Mucosa of stomach (tissue), 1 donor: ENCODE results near the gene EPB42.

Experiments used
- H3K27me3 ChIP-seq: one replicate; pipeline ENCODE4 v1.7.0; 2013; ENCODE audit warnings: mild to moderate bottlenecking, low read length; ENCODE audit not compliant: control insufficient read depth, insufficient read depth
- H3K36me3 ChIP-seq: one replicate; pipeline ENCODE4 v1.7.0; 2013; ENCODE audit warnings: low read length; ENCODE audit not compliant: control insufficient read depth, insufficient read depth
- H3K4me1 ChIP-seq: one replicate; pipeline ENCODE4 v1.7.0; 2013; ENCODE audit warnings: mild to moderate bottlenecking, low read length; ENCODE audit not compliant: control insufficient read depth, insufficient read depth
- H3K4me3 ChIP-seq: one replicate; pipeline ENCODE4 v1.7.0; 2013; ENCODE audit warnings: low read length
- H3K9ac ChIP-seq: one replicate; pipeline ENCODE4 v1.7.0; 2013; ENCODE audit warnings: mild to moderate bottlenecking, low read length, moderate library complexity
- H3K9me3 ChIP-seq: one replicate; pipeline ENCODE4 v1.7.0; 2013; ENCODE audit warnings: mild to moderate bottlenecking, low read length, moderate library complexity; ENCODE audit not compliant: control insufficient read depth
- donor health status: Pancreatic carcinoma.

The EPB42 gene

DNA sequence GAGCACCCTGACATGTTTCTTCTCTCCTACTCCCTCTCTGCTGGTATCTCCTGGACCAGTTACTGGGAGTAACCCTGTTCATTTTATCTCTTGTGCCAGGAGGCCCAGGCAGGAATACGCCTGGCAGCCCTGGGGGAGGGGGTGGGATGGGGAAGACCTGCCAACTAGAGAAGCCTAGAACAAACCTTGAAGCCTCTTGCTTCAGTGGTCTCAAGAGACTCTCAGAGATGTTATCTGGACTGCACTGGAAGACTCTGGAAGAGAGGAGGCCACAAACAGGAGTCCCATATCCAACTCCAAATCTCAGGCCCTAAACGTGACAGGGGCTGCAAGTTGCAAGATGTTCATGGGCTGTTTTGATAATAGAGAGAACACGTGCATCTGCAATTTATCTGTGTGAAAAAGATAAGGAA lies at the start of gene EPB42:
TSS of gene EPB42 (minus strand) at position 28 of the 413 bp plus-strand sequence. CDS start 193 bp downstream, outside the sequence.
- no peaks in the 10 kb centered on the region for H3K9me3 ChIP-seq
- H3K9ac ChIP-seq = no peak within 1 kb of the TSS
- no peaks in the 10 kb centered on the region for H3K36me3 ChIP-seq
- H3K4me3 ChIP-seq = no peak within 1 kb of the TSS
- H3K4me1 ChIP-seq = no peaks in the 10 kb centered on the region
- H3K27me3 ChIP-seq = no peaks in the 10 kb centered on the region

DNA sequence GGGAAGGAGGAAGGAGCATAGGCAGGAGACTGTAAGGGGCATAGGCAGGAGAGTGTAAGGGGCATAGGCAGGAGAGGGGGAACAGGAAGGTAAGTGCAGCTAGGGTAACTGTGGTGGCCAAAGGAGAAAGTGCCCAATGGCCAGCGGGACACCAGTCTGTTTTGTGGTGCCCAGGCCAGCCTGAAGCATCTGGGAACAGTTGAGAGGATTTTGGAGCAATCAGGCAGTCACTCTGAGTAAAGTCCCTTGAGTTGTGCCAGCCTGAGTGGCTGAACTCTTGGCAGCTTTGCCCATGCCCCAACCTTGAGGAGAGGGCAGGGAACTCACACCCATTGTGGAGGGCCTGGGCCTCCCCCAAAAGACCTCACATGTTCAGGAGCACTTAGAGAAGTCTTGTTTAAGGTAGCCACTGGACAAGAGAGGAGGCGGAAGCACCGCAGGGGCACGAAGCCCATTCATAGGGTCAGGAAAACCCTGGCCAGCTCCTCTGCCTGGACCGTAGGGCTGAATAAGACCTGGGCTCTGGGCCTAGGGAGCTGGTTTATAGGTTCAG lies 49.4 kb upstream of the EPB42 start:
- Histone ChIP-seq H3K4me3 (no peak overlapping the region), H3K27me3 (peaks cover 3% of the 10 kb centered on the region), H3K9ac (no peak overlapping the region), H3K4me1 (peaks cover 6% of the 10 kb centered on the region), H3K9me3 (no peaks in the 10 kb centered on the region), H3K36me3 (no peaks in the 10 kb centered on the region)

DNA sequence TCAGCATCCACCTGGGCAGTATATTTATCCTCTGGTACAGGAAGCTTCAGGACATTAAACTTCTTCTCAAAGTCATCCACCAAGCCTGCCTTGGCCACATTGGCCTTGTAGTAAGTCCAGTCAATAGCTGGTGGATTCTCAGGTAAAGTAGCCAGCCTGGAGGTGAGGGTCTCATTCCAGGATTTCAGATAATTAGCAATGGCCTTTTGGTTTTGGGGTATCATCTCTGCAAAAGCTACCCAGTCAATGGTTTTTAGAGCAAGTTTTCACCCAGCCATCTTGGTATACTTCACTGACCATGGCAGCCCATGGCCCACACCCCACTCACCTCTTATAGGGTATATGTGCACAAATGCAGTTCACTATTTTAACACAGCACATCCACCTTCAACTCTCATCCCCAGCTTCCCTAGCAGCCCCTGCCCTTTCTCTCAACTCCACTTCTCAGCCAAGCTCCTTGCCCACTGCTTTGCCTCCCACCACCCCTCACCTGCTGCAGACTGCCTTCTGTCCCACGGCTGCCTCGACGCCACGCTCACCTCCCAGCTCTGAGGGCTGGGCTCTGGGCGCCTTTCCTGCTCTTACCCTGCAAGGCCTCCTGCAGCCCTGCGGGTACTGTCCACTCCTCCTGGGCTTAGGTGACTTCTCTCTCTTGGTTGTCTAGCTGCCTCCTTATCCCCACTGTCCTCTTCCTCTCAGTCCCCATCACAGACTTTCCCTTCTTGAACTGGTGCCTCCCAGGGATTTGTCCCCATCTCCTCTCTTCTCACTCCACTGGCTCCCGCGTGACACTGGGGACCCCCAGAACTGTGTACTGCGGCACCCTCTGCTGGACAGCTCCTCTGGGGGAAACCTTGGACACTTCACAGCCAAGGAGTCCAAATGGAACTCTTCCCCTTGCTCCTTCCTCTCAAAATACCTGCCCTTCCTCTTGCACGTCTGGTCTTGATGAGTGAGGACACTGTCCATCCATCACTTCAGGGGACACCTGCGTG lies 47.6 kb upstream of the EPB42 start:
- Histone ChIP-seq H3K27me3 (no peaks in the 10 kb centered on the region), H3K9me3 (no peaks in the 10 kb centered on the region), H3K36me3 (no peaks in the 10 kb centered on the region), H3K9ac (no peak overlapping the region), H3K4me3 (no peak overlapping the region), H3K4me1 (peaks cover 6% of the 10 kb centered on the region)

DNA sequence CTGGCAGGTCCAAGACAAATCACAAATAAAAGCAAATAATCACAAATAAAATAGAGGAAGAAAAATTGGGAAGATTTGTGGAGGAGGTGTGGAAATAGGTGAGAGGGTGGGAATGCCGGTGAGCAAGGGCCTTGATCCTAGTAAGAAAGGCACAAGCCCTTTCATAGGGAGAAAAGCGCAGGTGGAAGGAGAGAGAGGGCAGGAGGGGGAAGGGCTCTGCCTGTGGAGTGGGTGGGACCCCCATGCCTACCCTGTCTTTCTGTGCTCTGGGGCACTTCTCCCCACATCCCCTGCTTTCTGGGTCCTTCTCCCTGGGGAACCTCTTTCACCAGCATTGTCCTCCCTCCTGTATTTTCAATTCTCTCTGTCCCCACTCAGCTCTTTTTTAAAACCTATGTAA lies 46.6 kb upstream of the EPB42 start:
- H3K9ac ChIP-seq = peak overlapping the region; percentile 5
- H3K36me3 ChIP-seq = no peaks in the 10 kb centered on the region
- H3K9me3 ChIP-seq = no peaks in the 10 kb centered on the region
- H3K4me1 ChIP-seq = peaks cover 6% of the 10 kb centered on the region
- H3K4me3 ChIP-seq = no peak overlapping the region
- no peaks in the 10 kb centered on the region for H3K27me3 ChIP-seq

DNA sequence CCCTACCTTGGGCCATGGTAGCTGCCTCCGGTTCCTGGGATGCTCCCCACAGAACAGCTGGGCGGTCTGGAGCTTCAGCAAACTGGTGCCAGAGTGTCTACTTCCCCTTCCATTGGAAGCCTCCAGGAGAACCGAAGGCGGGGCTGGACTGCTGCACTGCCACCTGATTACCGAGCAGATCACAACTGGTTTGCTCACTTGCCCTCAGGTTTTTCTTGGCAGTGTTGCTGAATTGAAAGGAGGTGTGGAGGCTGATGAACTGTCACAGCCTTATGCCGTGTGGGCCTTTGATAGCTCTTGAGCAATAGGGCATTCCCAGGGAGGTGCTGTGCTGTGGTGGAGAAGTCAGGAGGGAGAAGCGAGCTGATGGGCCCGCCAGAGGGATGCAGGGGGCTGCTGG lies 46.0 kb upstream of the EPB42 start, which contains the start of gene TGM5:
TSS of gene TGM5 (minus strand) at position 95 of the 400 bp plus-strand sequence. CDS start at position 16, 79 bp downstream.
- H3K4me3 ChIP-seq = no peak within 1 kb of the TSS
- no peaks in the 10 kb centered on the region for H3K27me3 ChIP-seq

DNA sequence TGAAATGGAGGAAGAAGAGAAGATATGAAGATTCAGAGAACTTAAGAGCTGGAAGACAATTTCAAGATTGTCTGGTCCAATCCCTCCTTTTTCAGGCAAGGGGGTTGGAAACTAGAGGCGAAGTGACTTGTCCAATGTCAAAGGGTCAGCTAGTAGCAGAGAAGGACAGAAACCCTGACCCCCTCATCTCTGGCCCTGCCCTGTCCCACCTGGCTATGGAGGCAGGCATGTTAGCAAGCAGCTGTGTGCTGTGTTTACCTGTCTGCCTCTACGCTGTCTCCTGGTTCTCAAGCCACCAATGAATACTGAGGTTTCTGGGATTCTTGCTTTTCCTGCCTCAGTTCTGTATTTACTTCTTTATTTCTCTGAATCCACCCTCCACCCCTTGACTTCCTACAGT lies 45.6 kb upstream of the EPB42 start:
- peaks cover 6% of the 10 kb centered on the region for H3K4me1 ChIP-seq
- no peak overlapping the region for H3K4me3 ChIP-seq
- no peaks in the 10 kb centered on the region for H3K9me3 ChIP-seq
- H3K27me3 ChIP-seq = no peaks in the 10 kb centered on the region
- no peaks in the 10 kb centered on the region for H3K36me3 ChIP-seq
- no peak overlapping the region for H3K9ac ChIP-seq

More for the DNA sequence above, 46.0 kb upstream of the EPB42 start, which contains the start of gene TGM5:
- peak within 1 kb of the TSS; percentile 5 for H3K9ac ChIP-seq
- peaks cover 6% of the 10 kb centered on the region for H3K4me1 ChIP-seq
- H3K9me3 ChIP-seq = no peaks in the 10 kb centered on the region
- no peaks in the 10 kb centered on the region for H3K36me3 ChIP-seq

DNA sequence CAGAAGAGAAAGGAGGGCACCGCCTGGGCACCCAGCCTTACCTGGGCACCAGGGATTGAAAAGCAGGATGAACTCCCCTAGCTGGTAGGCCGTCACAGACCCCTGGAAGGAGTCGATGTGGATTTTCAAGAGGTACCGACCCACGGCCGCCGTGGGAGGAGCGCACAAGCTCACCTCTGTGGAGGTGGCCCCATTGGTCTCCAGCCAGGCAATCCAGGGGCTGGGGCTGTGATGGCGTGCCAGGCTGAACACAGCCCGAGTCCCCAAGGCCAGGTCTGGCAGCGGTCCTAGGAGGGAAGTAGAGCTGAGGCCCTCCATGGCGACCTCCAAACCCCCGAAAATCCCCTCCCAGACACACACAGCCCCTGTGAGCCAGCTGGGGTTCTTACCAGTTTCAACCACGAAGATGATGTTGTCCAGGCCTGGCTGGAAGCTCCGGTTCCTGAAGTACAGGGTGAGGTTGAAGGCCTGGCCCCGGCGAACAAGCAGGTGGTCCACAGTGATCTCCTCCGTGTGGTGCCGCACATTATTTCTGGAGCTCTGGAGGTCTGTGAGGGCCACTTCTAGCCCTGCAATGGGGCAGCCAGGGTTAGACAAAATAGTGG lies 39.3 kb upstream of the EPB42 start:
- no peaks in the 10 kb centered on the region for H3K4me1 ChIP-seq
- H3K9me3 ChIP-seq = no peaks in the 10 kb centered on the region
- no peak overlapping the region for H3K4me3 ChIP-seq
- no peak overlapping the region for H3K9ac ChIP-seq
- no peaks in the 10 kb centered on the region for H3K36me3 ChIP-seq
- no peaks in the 10 kb centered on the region for H3K27me3 ChIP-seq

DNA sequence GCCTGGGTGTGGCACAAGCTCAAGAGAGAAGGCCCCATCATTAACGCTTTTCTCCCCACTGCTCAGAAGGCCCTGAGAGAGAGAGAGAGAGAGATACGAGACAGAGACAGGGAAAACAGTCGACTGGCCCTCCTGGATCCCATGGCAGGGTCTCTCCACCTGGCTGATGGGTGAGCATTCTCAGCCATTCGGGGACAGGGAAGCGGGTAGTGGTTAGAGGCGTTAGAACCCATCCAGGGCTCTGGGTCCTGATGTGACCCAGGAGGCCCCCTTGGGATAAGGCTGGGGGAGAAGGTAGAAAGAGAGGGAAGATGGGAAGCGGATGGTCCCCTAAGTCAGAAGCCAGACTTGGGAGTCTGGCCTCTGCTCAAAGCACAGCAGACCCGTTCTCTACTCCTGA lies 38.0 kb upstream of the EPB42 start:
- Histone ChIP-seq H3K4me3 (no peak overlapping the region), H3K36me3 (no peaks in the 10 kb centered on the region), H3K4me1 (no peaks in the 10 kb centered on the region), H3K9me3 (no peaks in the 10 kb centered on the region), H3K9ac (no peak overlapping the region), H3K27me3 (no peaks in the 10 kb centered on the region)

DNA sequence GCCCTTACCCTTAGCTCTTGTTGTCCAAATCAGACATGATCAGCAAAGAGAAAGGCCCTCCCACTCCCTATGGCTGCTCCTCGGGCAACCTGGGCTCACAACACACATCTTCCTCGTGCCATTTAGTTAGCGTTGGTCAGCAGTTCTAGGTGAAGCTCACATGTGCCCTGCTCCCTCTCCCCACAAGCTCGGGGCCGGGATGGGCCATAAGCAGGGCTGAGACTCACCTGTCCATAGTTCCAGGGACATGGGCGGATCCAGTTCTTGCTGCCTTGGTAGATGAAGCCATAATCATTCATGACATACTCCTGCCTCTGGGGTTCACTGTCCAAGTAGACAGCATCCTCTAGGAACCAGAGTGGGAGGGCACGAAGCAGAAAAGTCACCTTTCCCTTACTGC lies 35.5 kb upstream of the EPB42 start:
- H3K9ac ChIP-seq = no peak overlapping the region
- H3K27me3 ChIP-seq = no peaks in the 10 kb centered on the region
- H3K4me3 ChIP-seq = no peak overlapping the region
- H3K9me3 ChIP-seq = no peaks in the 10 kb centered on the region
- no peaks in the 10 kb centered on the region for H3K4me1 ChIP-seq
- H3K36me3 ChIP-seq = no peaks in the 10 kb centered on the region

DNA sequence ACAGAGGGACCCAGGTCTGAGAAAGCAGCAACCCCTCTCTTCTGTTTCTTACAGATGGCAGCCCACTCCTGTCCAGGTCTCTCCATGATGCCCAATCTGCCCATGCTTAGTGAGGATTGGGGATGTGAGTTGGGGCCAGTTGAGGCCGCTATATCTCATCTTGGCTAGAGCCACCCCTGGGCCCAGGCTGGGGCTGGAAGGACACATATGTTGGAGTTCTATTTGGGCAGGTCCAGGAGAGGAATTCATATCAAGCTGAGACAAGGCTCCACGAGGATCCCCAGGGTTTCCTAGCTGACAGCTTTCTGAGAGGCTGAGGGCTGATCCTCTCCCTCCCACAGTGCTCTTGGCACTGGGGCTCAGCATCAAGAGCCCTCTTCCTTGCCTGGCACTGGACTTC lies 34.6 kb upstream of the EPB42 start:
- no peak overlapping the region for H3K4me3 ChIP-seq
- no peaks in the 10 kb centered on the region for H3K4me1 ChIP-seq
- H3K9me3 ChIP-seq = no peaks in the 10 kb centered on the region
- no peaks in the 10 kb centered on the region for H3K27me3 ChIP-seq
- H3K9ac ChIP-seq = no peak overlapping the region
- H3K36me3 ChIP-seq = no peaks in the 10 kb centered on the region

DNA sequence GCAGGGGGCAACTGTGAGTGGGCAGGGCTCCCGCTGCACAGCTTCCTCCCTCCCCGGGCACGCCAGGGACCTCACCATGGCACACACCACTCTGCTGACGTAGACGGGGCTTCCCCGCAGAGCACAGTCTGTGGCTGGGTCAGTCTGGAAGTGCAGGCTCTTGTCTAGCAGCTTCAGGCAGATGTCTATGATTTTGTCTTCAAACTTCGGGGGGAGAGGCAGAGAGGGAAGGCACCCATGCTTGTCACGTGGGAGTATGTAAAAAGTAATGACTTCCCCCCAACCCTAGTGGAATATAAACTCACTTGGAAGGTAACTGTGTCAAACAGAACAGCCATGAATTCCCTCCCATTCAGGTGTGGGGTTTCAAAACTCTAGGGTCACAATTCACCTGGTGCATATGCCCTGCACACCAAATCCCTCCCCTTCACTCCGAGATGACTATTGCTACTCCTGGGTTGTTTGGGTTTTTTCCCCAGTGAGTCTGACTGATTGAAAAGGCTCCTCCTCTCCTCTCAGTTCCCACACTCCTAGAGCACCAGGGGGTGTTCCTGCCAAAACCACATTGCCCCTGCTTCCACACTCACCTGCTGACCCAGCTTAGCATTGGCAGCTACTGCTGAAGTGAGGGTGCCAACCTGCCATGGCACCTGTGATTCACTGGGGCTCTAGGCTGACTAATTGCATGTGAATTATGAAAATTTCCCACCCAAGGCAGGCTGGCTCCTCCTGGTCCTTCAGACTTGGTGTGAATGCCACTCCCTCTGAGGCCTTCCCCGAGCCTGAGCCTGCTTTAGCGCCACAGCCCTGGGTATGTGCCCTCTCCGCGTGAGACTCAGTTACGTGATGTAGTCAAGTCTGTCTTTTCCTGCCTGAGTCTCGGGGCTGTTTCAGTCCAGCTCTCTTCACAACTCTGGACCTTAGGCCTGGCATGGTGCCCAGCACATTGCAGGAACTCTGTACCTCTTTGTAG lies 32.9 kb upstream of the EPB42 start:
- Histone ChIP-seq H3K9me3 (no peaks in the 10 kb centered on the region), H3K4me1 (no peaks in the 10 kb centered on the region), H3K4me3 (no peak overlapping the region), H3K9ac (no peak overlapping the region), H3K36me3 (no peaks in the 10 kb centered on the region), H3K27me3 (no peaks in the 10 kb centered on the region)
